Stimulated activated effector memory CD8-positive, alpha-beta T cell treated with anti-CD3 and anti-CD28 coated beads, Interleukin-12 subunit alpha, Interleukin-12 subunit beta, amount 100 ng/mL, for 72 hours (primary cell): ENCODE data around the gene ATP13A5.

Experiments used
- ATAC-seq: fragments of 150-1000 bp; cut with Tn5 transposase; 2 replicates; pipeline ENCODE4 v1.10.0; 2021
- DNase-seq, 2 donors: peaks; one replicate each; pipeline ENCODE4 v3.0.0; 2021 to 2022; ENCODE audit warnings: low spot score in 2 of 2
- H3K27ac Mint-ChIP-seq: one replicate; pipeline ENCODE4 v1.8.0; 2022; ENCODE audit warnings: mild to moderate bottlenecking, mixed read lengths
- H3K36me3 Mint-ChIP-seq: one replicate; pipeline ENCODE4 v1.8.0; 2022; ENCODE audit warnings: mild to moderate bottlenecking, mixed read lengths
- H3K4me1 Mint-ChIP-seq: one replicate; pipeline ENCODE4 v1.8.0; 2022; ENCODE audit warnings: mixed read lengths
- H3K4me3 Mint-ChIP-seq: one replicate; pipeline ENCODE4 v1.8.0; 2022; ENCODE audit warnings: mild to moderate bottlenecking, mixed read lengths
- H3K9me3 Mint-ChIP-seq: one replicate; pipeline ENCODE4 v1.8.0; 2022; ENCODE audit warnings: mixed read lengths

The ATP13A5 gene

GRCh38 chr3:193253986-193254660 lies 124.4 kb downstream of the ATP13A5 start:
- Mint-ChIP-seq H3K9me3 (peaks cover 8% of the 10 kb centered on the region), H3K27ac (no peak overlapping the region), H3K4me3 (no peak overlapping the region), H3K4me1 (no peaks in the 10 kb centered on the region), H3K36me3 (no peaks in the 10 kb centered on the region)
- ATAC-seq (no peak), DNase-seq (no peak)

GRCh38 chr3:193250492-193250891 lies 128.1 kb downstream of the ATP13A5 start:
- H3K36me3 Mint-ChIP-seq = no peaks in the 10 kb centered on the region
- H3K27ac Mint-ChIP-seq = no peak overlapping the region
- H3K4me3 Mint-ChIP-seq = no peak overlapping the region
- H3K9me3 Mint-ChIP-seq = peaks cover 14% of the 10 kb centered on the region
- no peaks in the 10 kb centered on the region for H3K4me1 Mint-ChIP-seq
- ATAC-seq (no peak), DNase-seq (no peak)

- DNase-seq (no peak), ATAC-seq (no peak)
- Mint-ChIP-seq H3K27ac (no peak overlapping the region), H3K4me1 (no peaks in the 10 kb centered on the region), H3K4me3 (no peak overlapping the region), H3K36me3 (no peaks in the 10 kb centered on the region), H3K9me3 (peaks cover 14% of the 10 kb centered on the region)
Observed at GRCh38 chr3:193248848-193249468, 129.6 kb downstream of the ATP13A5 start.

GRCh38 chr3:193243571-193243970 lies 135.0 kb downstream of the ATP13A5 start:
- no peak overlapping the region for H3K4me3 Mint-ChIP-seq
- ATAC-seq = no peak
- DNase-seq = no peak
- H3K9me3 Mint-ChIP-seq = peaks cover 4% of the 10 kb centered on the region
- H3K4me1 Mint-ChIP-seq = no peaks in the 10 kb centered on the region
- no peak overlapping the region for H3K27ac Mint-ChIP-seq
- H3K36me3 Mint-ChIP-seq = no peaks in the 10 kb centered on the region

GRCh38 chr3:193241716-193242115 lies 136.8 kb downstream of the ATP13A5 start:
- H3K4me3 Mint-ChIP-seq = no peak overlapping the region
- H3K27ac Mint-ChIP-seq = no peak overlapping the region
- no peaks in the 10 kb centered on the region for H3K4me1 Mint-ChIP-seq
- H3K36me3 Mint-ChIP-seq = no peaks in the 10 kb centered on the region
- ATAC-seq (no peak), DNase-seq (no peak)
- peaks cover 2% of the 10 kb centered on the region for H3K9me3 Mint-ChIP-seq

GRCh38 chr3:193240850-193241706 lies 137.5 kb downstream of the ATP13A5 start, which contains the start of gene PLAAT1:
Gene PLAAT1, plus strand, starts transcription at chr3:193241222. Its CDS starts 14,429 bp downstream, at chr3:193255651.
- Mint-ChIP-seq H3K4me1 (no peaks in the 10 kb centered on the region), H3K4me3 (no peak within 1 kb of the TSS), H3K27ac (no peak within 1 kb of the TSS), H3K36me3 (no peaks in the 10 kb centered on the region), H3K9me3 (peaks cover 2% of the 10 kb centered on the region)
- no peak for DNase-seq
- ATAC-seq = peak; percentile 46

GRCh38 chr3:193240436-193240849 lies 138.1 kb downstream of the ATP13A5 start:
- no peaks in the 10 kb centered on the region for H3K36me3 Mint-ChIP-seq
- H3K27ac Mint-ChIP-seq = no peak overlapping the region
- H3K9me3 Mint-ChIP-seq = peaks cover 2% of the 10 kb centered on the region
- H3K4me3 Mint-ChIP-seq = no peak overlapping the region
- ATAC-seq = no peak
- DNase-seq = no peak
- no peaks in the 10 kb centered on the region for H3K4me1 Mint-ChIP-seq

- no peak for ATAC-seq
- no peak for DNase-seq
- H3K4me3 Mint-ChIP-seq = no peak overlapping the region
- H3K4me1 Mint-ChIP-seq = no peaks in the 10 kb centered on the region
- H3K36me3 Mint-ChIP-seq = no peaks in the 10 kb centered on the region
- peaks cover 1% of the 10 kb centered on the region for H3K9me3 Mint-ChIP-seq
- H3K27ac Mint-ChIP-seq = no peak overlapping the region
Observed at GRCh38 chr3:193237030-193237429, 141.5 kb downstream of the ATP13A5 start.

GRCh38 chr3:193236599-193236998 lies 142.0 kb downstream of the ATP13A5 start:
- Mint-ChIP-seq H3K9me3 (no peaks in the 10 kb centered on the region), H3K36me3 (no peaks in the 10 kb centered on the region), H3K4me1 (no peaks in the 10 kb centered on the region), H3K27ac (no peak overlapping the region), H3K4me3 (no peak overlapping the region)
- ATAC-seq (no peak), DNase-seq (no peak)

GRCh38 chr3:193231201-193231600 lies 147.4 kb downstream of the ATP13A5 start:
- no peak for ATAC-seq
- no peak overlapping the region for H3K27ac Mint-ChIP-seq
- no peaks in the 10 kb centered on the region for H3K36me3 Mint-ChIP-seq
- no peaks in the 10 kb centered on the region for H3K4me1 Mint-ChIP-seq
- H3K9me3 Mint-ChIP-seq = no peaks in the 10 kb centered on the region
- H3K4me3 Mint-ChIP-seq = no peak overlapping the region
- DNase-seq = no peak

GRCh38 chr3:193230610-193231009 lies 147.9 kb downstream of the ATP13A5 start:
- Mint-ChIP-seq H3K4me3 (no peak overlapping the region), H3K27ac (no peak overlapping the region), H3K36me3 (no peaks in the 10 kb centered on the region), H3K4me1 (no peaks in the 10 kb centered on the region), H3K9me3 (no peaks in the 10 kb centered on the region)
- ATAC-seq (no peak), DNase-seq (no peak)

- DNase-seq (no peak), ATAC-seq (no peak)
- H3K4me3 Mint-ChIP-seq = no peak overlapping the region
- H3K9me3 Mint-ChIP-seq = no peaks in the 10 kb centered on the region
- no peaks in the 10 kb centered on the region for H3K4me1 Mint-ChIP-seq
- H3K27ac Mint-ChIP-seq = no peak overlapping the region
- no peaks in the 10 kb centered on the region for H3K36me3 Mint-ChIP-seq
Observed at GRCh38 chr3:193229851-193230420, 148.6 kb downstream of the ATP13A5 start.

- Mint-ChIP-seq H3K4me3 (no peak overlapping the region), H3K9me3 (no peaks in the 10 kb centered on the region), H3K4me1 (no peaks in the 10 kb centered on the region), H3K27ac (no peak overlapping the region), H3K36me3 (no peaks in the 10 kb centered on the region)
- ATAC-seq (no peak), DNase-seq (no peak)
Observed at GRCh38 chr3:193228206-193228605, 150.3 kb downstream of the ATP13A5 start.

- Mint-ChIP-seq H3K36me3 (no peaks in the 10 kb centered on the region), H3K27ac (no peak overlapping the region), H3K9me3 (no peaks in the 10 kb centered on the region), H3K4me3 (no peak overlapping the region), H3K4me1 (no peaks in the 10 kb centered on the region)
- DNase-seq (no peak), ATAC-seq (no peak)
Observed at GRCh38 chr3:193225302-193226125, 153.0 kb downstream of the ATP13A5 start.
